Astrocyte of the spinal cord (primary cell): ENCODE data around the gene BAIAP2.

Source experiments
- DNase-seq: peaks from one replicate; pipeline ENCODE4 v3.0.0; 2011; ENCODE audit warnings: low read depth, low spot score
- H3K4me3 ChIP-seq: 2 replicates; pipeline ENCODE4 v1.5.1; 2011; ENCODE audit warnings: low read depth, mild to moderate bottlenecking, low read length, moderate library complexity
- in situ Hi-C: cut with HindIII; loops from 2 replicates; pipeline ENCODE4 v1.10.0; 2017; ENCODE audit warnings: low sequenced_read_pairs
- TF ChIP-seq, protein P1 (sequence below): IDR thresholded peaks from 2 replicates; pipeline ENCODE4 v1.5.1; 2012; ENCODE audit warnings: low read depth, mild to moderate bottlenecking, low read length, inconsistent platforms

Gene BAIAP2

DNA sequence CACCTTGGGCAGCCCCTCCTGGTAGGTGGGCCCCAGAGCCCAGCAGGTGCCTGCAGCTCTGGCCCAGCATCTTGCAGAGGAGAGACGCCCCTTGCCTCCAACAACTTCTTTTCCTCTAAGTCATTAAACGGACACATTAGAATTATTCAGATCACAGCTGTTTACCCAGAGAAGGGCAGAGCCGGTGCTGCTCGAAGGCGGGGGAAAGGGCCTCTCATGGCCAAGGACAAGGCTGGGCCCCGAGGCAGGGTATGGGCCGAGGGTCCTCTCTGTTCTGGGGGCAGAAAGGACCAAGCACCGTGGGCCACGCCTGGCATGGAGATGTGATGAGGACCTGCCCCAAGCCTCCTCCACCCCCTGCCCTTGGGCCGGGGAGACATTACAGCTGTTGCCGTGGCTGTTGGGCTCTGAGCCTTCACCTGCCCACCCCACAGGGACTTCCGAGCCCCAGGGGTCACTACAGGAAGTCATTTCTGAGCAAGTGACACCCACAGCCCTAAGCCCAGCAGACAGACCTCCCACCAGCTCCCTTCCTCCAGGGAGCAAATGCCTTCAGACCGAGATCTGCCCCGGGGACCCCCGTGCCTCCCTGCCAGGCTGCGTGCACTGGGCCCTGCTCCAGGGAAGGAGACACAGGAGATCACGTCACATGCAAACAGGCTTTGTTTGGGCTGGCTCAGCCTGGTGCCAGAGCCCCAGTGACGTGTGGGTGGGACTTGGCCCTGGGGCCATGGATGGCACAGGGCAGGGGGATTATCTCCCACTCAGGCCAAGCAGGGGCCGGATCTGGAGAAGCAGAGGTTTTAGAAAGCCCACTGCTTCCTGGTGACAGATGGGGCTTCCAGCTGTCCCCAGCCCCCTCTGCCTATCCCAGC, 129.7 kb downstream of the BAIAP2 start:
- no peak for DNase-seq
- TF ChIP-seq, protein P1, sequence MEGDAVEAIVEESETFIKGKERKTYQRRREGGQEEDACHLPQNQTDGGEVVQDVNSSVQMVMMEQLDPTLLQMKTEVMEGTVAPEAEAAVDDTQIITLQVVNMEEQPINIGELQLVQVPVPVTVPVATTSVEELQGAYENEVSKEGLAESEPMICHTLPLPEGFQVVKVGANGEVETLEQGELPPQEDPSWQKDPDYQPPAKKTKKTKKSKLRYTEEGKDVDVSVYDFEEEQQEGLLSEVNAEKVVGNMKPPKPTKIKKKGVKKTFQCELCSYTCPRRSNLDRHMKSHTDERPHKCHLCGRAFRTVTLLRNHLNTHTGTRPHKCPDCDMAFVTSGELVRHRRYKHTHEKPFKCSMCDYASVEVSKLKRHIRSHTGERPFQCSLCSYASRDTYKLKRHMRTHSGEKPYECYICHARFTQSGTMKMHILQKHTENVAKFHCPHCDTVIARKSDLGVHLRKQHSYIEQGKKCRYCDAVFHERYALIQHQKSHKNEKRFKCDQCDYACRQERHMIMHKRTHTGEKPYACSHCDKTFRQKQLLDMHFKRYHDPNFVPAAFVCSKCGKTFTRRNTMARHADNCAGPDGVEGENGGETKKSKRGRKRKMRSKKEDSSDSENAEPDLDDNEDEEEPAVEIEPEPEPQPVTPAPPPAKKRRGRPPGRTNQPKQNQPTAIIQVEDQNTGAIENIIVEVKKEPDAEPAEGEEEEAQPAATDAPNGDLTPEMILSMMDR: no peak
- no peak overlapping the region for H3K4me3 ChIP-seq
- in situ Hi-C loops: no loop called here

DNA sequence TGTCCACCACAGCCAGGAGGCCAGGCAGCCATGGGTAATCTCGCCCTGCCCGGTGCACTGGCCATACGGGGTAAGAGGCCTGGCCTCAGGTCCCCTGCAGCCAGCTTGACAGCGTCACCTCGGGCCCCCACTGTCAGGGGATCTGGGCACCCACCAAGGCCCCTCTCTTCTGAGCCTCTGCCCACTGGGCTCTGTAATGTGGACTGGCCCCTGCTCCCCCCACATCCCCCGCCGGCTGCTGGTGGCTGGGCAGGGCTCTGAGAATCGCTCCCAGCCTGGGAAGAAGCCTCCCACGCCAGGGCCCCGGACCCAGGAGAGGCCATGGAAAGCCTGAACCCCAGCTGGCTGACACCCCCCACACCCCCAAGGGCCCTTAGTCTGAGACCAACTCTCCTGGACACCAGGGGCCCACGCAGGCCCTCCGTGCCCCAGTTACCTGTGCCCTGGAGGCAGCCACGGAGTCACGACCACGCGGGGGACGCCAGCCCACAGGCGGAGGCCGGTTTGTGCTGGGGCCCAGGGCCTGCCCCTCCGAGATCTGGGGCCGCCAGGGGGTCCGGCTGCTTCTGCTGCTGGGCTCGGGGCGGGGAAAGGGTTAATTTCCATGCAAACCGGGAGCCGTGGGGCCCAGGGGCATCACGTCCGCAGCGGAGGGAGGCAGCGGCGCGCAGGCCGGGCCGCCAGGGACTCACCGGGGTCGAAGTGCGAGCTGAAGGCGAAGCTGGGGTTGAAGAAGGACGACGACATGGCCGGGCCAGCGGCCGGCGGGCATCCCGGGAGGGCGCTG, 130.5 kb downstream of the BAIAP2 start, which contains the start of gene PVALEF:
TSS of gene PVALEF (plus strand) at position 262 of the 787 bp plus-strand sequence. CDS start 15,720 bp downstream, outside the sequence.
- TF ChIP-seq, protein P1: no peak
- in situ Hi-C loops: no loop called here
- H3K4me3 ChIP-seq: no peak within 1 kb of the TSS
- no peak for DNase-seq

DNA sequence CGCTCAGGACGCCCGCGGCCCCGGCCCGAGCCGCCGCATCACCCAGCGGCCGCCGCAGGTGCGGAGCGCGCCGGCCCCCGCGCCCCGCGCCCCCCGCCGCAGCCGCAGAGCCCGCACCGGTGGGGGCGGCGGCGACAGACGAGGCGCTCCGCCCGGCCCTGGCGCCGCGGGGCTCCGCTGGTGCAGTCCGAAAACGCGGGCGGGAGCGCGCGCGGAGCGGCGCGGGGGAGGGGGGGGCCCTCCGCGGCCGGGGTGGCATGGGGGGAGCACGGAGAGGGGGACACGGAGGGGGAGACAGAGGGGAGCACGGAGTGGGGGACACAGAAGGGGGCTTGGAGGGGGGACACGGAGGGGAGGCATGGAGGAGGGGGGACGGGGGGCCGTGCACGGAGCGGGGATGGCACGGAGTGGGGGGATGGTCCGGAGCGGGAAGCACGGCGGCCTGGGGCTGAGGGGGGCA, 131.1 kb downstream of the BAIAP2 start, which contains the start of gene AATK:
TSS of gene AATK (minus strand) at position 189 of the 460 bp plus-strand sequence. CDS start 229 bp downstream, outside the sequence.
- TF ChIP-seq, protein P1: no peak
- no peak within 1 kb of the TSS for H3K4me3 ChIP-seq
- DNase-seq: no peak
- in situ Hi-C loops: no loop called here
